ENCODE data around the gene CHCHD1.

DNA sequence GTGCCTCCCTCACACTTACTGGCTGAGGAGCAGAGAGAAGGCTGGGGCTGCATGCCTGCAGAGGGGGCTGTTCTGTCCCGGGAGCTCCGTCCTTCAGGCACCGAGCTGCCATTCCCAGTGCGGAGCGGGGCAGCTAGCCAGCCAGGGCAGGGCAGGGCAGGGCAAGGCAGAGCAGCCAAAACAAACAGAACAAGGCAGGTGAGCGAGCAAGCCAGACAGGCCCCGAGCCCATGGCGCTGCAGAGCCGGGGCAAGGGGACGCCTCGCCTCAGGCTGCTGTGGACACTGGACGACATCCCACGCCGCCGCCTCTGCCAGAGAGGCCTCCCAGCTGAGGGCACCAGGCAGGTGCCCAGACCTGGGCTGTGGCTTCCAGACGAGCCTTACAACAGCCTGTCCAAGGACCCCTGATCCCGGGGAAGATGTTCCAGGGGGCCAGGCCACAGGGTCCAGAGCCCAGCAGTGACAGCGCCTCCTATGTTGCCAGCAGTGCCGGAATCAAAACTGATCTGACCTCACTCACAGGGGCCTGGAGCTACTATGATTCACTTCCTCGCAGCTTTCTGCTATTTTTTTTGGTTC lies 37.8 kb downstream of the CHCHD1 start:
- peak; percentile 73 for TF ChIP-seq CTCF (IDR thresholded peaks at IDR 0.05)
- no peak for TF ChIP-seq ZFX (IDR thresholded peaks at IDR 0.05; ENCODE audit: borderline replicate concordance)
